ENCODE results near the gene NPR3. TPM values are rescaled to one million over a fixed set of nuclear protein-coding genes. Genes with fewer than 3 reads are reported as not detected.

Gene NPR3
- total and polyA plus RNA-seq, 4 donors, result 0.70 to 15.4 (median 2.2) TPM

DNA sequence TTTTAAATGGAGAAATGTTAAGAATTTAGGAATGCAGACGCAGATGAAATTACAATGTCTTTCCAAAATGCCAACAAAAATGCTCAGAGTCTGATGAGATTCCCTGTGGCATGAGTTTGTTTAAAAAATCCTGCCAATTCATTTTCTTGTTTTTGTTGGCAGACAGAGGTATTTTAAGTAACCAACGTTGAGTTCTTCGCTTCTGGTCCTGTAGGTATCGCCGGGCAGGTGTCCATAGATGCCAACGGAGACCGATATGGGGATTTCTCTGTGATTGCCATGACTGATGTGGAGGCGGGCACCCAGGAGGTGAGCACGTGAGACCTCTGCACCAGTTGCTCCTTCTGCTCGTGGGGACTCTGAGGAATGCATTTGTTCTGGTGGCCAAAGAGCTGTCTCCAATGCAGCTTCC is 69.4 kb downstream of the NPR3 start (continued):
- TF ChIP-seq, protein P1, sequence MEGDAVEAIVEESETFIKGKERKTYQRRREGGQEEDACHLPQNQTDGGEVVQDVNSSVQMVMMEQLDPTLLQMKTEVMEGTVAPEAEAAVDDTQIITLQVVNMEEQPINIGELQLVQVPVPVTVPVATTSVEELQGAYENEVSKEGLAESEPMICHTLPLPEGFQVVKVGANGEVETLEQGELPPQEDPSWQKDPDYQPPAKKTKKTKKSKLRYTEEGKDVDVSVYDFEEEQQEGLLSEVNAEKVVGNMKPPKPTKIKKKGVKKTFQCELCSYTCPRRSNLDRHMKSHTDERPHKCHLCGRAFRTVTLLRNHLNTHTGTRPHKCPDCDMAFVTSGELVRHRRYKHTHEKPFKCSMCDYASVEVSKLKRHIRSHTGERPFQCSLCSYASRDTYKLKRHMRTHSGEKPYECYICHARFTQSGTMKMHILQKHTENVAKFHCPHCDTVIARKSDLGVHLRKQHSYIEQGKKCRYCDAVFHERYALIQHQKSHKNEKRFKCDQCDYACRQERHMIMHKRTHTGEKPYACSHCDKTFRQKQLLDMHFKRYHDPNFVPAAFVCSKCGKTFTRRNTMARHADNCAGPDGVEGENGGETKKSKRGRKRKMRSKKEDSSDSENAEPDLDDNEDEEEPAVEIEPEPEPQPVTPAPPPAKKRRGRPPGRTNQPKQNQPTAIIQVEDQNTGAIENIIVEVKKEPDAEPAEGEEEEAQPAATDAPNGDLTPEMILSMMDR (IDR thresholded peaks at IDR 0.05; ENCODE audit: low read depth, low read length, missing input control), result no peak
- TF ChIP-seq FOXA2 (IDR thresholded peaks at IDR 0.05) (no peak), HNF4A (conservative IDR thresholded peaks at IDR 0.05) (no peak), RXRA (IDR thresholded peaks at IDR 0.05) (no peak), TAF1 (conservative IDR thresholded peaks at IDR 0.05) (no peak)

DNA sequence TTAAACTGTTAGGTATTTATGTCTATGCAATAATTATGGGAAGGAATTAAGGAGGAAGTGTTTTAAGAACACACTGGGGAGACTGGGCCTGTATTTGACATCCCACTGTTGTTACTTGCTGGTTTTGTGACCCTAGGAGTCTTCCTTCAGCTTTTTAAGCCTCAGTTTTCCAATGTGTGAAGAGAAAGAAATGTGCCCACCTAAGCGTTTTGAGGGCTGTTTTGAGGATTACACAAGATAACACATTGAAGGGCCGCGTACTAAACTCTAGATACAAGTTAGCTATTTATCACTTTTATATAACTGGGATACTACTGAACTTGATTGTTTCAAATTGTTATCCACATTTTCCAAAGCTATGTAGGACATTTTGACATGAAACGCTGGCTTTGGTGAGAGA is 72.5 kb downstream of the NPR3 start:
- WGBS, result 93% methylated on average over 4 of the region's 4 CpGs

More for the DNA sequence above, 72.5 kb downstream of the NPR3 start:
- no peak overlapping the region for H3K4me3 ChIP-seq (ENCODE audit: low read depth in 1 of 3, low read length in 3 of 3)
- DNase-seq (ENCODE audit: low spot score), result no peak
- no peak overlapping the region for H3K27ac ChIP-seq (ENCODE audit: low read depth in 1 of 2, low read length in 2 of 2)
- TF ChIP-seq FOXA2 (IDR thresholded peaks at IDR 0.05), result no peak
- TF ChIP-seq SP1 (IDR thresholded peaks at IDR 0.05), result no peak
- TF ChIP-seq, protein P2, sequence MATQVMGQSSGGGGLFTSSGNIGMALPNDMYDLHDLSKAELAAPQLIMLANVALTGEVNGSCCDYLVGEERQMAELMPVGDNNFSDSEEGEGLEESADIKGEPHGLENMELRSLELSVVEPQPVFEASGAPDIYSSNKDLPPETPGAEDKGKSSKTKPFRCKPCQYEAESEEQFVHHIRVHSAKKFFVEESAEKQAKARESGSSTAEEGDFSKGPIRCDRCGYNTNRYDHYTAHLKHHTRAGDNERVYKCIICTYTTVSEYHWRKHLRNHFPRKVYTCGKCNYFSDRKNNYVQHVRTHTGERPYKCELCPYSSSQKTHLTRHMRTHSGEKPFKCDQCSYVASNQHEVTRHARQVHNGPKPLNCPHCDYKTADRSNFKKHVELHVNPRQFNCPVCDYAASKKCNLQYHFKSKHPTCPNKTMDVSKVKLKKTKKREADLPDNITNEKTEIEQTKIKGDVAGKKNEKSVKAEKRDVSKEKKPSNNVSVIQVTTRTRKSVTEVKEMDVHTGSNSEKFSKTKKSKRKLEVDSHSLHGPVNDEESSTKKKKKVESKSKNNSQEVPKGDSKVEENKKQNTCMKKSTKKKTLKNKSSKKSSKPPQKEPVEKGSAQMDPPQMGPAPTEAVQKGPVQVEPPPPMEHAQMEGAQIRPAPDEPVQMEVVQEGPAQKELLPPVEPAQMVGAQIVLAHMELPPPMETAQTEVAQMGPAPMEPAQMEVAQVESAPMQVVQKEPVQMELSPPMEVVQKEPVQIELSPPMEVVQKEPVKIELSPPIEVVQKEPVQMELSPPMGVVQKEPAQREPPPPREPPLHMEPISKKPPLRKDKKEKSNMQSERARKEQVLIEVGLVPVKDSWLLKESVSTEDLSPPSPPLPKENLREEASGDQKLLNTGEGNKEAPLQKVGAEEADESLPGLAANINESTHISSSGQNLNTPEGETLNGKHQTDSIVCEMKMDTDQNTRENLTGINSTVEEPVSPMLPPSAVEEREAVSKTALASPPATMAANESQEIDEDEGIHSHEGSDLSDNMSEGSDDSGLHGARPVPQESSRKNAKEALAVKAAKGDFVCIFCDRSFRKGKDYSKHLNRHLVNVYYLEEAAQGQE (IDR thresholded peaks at IDR 0.05), result no peak
- TF ChIP-seq, protein P3, sequence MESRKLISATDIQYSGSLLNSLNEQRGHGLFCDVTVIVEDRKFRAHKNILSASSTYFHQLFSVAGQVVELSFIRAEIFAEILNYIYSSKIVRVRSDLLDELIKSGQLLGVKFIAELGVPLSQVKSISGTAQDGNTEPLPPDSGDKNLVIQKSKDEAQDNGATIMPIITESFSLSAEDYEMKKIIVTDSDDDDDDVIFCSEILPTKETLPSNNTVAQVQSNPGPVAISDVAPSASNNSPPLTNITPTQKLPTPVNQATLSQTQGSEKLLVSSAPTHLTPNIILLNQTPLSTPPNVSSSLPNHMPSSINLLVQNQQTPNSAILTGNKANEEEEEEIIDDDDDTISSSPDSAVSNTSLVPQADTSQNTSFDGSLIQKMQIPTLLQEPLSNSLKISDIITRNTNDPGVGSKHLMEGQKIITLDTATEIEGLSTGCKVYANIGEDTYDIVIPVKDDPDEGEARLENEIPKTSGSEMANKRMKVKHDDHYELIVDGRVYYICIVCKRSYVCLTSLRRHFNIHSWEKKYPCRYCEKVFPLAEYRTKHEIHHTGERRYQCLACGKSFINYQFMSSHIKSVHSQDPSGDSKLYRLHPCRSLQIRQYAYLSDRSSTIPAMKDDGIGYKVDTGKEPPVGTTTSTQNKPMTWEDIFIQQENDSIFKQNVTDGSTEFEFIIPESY (IDR thresholded peaks at IDR 0.05), result no peak
- TF ChIP-seq NR2F2 (IDR thresholded peaks at IDR 0.05), result no peak
- no peak for TF ChIP-seq RAD21 (IDR thresholded peaks at IDR 0.05)
- TF ChIP-seq TAF1 (conservative IDR thresholded peaks at IDR 0.05), result no peak
- TF ChIP-seq, protein P4, sequence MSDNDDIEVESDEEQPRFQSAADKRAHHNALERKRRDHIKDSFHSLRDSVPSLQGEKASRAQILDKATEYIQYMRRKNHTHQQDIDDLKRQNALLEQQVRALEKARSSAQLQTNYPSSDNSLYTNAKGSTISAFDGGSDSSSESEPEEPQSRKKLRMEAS (IDR thresholded peaks at IDR 0.05), result no peak
- TF ChIP-seq, protein P1 (IDR thresholded peaks at IDR 0.05; ENCODE audit: low read depth, low read length, missing input control), result no peak
- TF ChIP-seq HNF4G (IDR thresholded peaks at IDR 0.05), result no peak
- no peak for TF ChIP-seq FOXA1 (IDR thresholded peaks at IDR 0.05)
- no peaks in the 10 kb centered on the region for H3K9me3 ChIP-seq (ENCODE audit: control insufficient read depth in 4 of 4, low read length in 3 of 4)
- no peaks in the 10 kb centered on the region for H3K27me3 ChIP-seq (ENCODE audit: control insufficient read depth in 4 of 4, insufficient read depth in 4 of 4, low read length in 3 of 4)
- H3K36me3 ChIP-seq (ENCODE audit: control insufficient read depth in 4 of 4, insufficient read depth in 3 of 4, low read depth in 1 of 4, low read length in 3 of 4), result peaks cover 0 to 2% (median 0%) of the 10 kb centered on the region in 4 donors
- no peaks in the 10 kb centered on the region for H3K4me1 ChIP-seq (ENCODE audit: control insufficient read depth in 4 of 4, insufficient read depth in 4 of 4, low read length in 3 of 4)
- no peak overlapping the region for H3K9ac ChIP-seq (ENCODE audit: low read depth in 1 of 2, low read length in 2 of 2)

All from liver (tissue), 9 donors.